Stimulated activated CD4-positive, alpha-beta T cell treated with anti-CD3 and anti-CD28 coated beads, Interleukin-4, amount 100 ng/mL, for 48 hours (primary cell): ENCODE data around the gene ISL2.
A peak's percentile ranks its signal among the peaks of the same experiment; 100 is the strongest.
"Not testable (repeated sequence)": the region's sequence is repeated elsewhere in the genome, so short reads cannot be mapped to it uniquely, and the experiment has no call there.

Experiments used
- DNase-seq, 2 donors: peaks; one replicate each; pipeline ENCODE4 v3.0.0-alpha.2; 2020; ENCODE audit warnings: low read depth in 2 of 2

The ISL2 gene

DNA sequence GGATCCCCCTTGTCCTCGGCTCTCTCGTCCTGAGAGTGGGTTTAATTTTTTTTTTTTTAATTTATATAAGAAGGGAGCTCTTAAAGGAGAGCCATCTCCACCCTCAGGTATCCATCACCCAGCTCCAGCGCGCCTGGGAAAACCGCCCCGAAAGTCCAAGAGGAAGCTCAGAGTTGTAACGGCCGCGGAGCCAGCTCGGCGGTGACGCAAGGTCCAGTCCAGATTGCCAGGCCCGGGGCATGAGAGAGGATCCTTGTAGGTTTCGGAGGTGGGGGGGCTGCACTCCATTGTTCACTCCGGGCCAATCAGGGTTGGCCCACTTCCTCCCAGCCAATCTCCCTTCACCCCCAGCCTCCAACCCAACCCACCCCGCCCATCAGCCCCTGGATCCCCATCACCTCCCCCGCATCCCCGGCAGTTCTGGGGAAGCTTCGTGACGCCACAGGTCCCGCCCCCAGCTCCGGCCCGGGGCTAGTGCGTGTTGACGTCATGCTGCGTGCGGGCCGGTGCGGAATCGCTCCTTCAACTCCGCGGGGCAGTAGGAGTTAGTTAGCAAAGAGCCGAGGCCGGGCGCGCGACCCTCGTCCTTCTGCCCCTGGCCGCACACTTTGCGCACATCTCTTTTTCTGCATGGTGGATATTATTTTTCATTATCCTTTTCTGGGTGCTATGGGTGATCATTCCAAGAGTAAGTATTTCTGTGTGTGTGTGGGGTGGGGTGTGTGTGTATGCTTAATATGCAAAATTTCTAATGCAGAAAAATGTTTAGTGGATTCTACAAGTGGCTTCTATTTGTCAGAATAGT, at the start of gene ISL2:
Gene ISL2, plus strand, starts transcription at position 520 of the 805 bp plus-strand sequence. Its CDS starts 111 bp downstream, at position 631.
- DNase-seq: peak; percentile 71 to 76

DNA sequence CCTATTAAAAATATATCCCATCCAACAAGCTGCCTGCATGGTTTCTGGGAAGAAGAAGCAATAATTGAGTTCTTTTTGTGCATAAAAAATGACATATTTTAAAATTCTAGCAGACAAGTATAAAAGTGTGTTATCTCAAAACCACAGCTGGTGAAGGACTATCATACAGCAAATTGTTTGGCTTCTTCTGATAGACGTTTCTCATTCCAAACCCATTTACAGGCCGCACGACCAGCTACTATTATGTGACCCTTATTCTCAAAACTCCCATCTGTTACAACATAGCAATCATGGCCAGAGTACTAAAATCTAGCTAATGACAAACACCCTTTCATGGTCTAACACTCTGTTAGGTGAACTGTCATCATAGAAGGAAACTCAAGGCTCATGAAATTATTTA, 47.0 kb upstream of the ISL2 start:
- no peak for DNase-seq

- no peak for DNase-seq
Measured at GRCh38 chr15:76293361-76293760, 43.2 kb upstream of the ISL2 start.

DNA sequence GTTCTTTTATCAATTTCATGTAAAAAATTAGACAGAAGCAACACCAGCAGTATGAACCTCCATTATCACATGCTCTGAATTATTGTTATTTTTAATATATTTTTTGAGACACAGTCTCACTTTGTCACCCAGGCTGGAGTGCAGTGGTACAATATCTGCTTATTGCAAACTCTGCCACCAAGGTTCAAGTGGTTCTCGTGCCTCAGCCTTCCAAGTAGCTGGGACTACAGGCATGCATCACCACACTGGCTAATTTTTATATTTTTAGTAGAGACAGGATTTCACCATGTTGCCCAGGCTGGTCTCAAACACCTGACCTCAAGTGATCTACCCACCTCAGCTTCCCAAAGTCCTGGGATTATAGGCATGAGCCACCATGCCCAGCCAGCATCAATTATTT, 42.1 kb upstream of the ISL2 start:
- DNase-seq: not testable (repeated sequence)

DNA sequence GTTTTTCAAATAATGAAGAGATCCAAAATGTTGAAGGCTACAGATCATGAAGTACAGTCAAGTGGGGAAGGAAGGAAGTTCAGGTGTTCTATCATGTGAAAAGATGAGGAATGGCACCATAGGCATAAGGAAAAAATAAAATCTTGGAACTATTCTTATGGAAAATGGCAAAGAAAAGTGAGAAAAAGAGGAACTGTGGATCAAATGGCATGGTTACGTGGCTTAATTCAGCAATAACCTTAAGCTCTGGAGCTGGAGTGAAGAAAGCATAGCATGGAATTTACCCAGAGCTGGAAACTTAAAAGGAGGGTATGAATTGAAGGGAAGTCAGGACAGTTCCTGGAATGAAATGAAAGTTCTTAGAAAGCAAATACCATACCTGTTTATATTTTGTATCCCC, 39.7 kb upstream of the ISL2 start:
- DNase-seq: no peak

GRCh38 chr15:76297951-76298350, 38.6 kb upstream of the ISL2 start:
- DNase-seq: not testable (repeated sequence)

GRCh38 chr15:76298986-76299385, 37.6 kb upstream of the ISL2 start:
- DNase-seq: no peak

- no peak for DNase-seq
Measured at GRCh38 chr15:76299786-76300185, 36.8 kb upstream of the ISL2 start.

GRCh38 chr15:76303909-76304308, 32.7 kb upstream of the ISL2 start:
- no peak for DNase-seq

DNA sequence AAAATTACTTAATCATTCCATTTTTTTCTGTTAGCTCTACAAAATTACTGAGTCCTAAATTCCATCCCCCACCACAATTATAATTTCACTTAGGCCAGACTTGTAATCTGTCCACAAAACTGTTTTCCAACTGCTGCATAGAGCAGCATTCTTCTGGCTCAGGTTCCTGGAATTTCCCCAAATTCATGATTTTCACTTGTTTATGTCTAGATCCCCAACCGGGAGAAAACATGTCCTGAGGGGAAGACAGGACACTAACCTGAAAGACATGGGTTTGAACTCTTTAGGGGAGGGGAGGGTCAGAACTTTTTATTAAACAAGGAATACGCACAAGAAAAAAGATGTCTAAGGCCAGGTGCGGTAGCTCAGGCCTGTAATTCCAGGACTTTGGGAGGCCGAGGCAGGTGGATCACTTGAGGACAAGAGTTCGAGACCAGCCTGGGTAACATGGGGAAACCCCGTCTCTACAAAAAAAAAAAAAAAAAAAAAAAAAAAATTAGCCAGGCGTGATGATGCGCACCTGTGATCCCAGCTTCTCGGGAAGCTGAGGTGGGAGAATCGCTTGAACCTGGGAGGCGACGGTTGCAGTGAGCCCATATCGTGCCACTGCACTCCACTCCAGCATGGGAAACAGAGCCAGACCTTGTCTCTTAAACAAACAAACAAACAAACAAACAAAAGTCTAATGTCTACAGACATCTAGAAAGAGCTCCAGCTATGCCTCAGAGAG, 26.8 kb upstream of the ISL2 start:
- DNase-seq: no peak

GRCh38 chr15:76310475-76311099, 26.0 kb upstream of the ISL2 start:
- DNase-seq: peak in 1 of 2 donors; percentile 18

DNA sequence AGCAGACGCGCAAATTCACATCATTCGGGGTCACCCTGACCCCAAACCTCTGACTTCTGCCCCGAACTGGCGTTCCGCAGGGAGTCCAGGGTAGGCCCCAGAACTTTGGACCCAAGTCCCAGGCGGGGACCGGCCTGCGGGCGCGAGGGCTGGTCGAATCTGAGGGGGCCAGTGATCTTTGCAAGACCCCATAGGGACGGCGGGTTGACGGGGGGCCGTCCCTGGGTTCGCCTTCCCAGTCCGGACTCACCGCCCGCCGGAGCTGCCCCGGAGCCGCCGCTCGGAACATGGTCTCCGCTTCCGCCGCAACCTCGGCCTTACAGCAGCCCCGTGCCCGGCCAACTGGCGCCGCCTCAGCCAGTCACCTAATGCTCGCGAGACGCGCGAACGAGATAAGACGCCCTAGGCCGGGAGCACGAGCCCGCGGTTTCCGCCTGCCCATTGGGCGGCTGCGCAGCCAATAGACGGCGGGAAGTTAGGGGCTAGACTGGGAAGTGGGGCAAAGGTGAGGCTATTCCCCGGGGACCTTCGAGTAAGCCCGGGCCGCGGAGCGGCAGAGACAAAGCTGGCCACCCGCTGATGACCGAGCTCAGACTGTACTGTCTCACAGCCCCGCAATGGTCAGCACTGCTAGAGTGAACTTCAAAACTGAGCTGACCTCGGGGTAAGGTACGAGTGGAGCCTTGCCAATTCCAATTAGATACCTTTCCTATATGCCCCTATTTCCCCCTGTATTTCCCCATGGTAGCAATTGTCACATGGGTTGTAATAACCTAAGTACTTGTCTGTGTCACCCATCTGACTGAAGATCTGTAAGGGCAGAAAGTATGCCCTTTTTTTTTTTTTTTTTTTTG, 25.2 kb upstream of the ISL2 start, which contains the start of gene ETFA:
Gene ETFA, minus strand, starts transcription at position 370 of the 854 bp plus-strand sequence. Its CDS starts 81 bp downstream, at position 289.
- DNase-seq: peak; percentile 91 to 94

DNA sequence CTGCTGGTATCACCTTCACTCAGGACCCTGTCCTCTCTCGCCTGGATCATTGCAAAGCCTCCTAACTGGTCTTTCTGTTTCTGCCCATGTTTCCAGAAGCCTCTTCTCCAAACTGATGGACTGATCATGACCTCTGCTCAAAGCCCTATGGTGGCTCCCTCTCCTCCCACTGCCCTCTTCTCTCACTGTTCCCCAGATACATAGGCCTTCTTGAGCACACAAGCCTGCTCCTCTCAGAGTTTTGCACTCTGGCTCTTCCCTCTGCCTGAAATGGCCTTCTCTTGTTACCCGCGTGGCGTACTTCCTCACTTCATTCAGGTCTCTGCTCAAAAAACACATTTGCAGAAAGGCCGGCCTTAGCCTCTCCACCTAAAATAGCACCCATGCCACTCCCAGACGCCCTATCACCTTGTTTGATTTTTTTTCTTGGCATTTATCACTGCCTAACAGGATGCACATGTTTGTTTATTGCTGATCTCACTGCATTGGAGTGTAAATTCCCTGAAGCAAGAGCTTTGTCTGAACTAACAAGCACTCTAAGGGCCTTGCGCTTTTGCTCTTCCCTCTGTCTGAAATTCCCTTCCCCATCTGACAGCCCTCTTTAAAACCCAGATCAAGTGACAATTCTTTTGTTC, 23.9 kb upstream of the ISL2 start:
- DNase-seq: no peak

DNA sequence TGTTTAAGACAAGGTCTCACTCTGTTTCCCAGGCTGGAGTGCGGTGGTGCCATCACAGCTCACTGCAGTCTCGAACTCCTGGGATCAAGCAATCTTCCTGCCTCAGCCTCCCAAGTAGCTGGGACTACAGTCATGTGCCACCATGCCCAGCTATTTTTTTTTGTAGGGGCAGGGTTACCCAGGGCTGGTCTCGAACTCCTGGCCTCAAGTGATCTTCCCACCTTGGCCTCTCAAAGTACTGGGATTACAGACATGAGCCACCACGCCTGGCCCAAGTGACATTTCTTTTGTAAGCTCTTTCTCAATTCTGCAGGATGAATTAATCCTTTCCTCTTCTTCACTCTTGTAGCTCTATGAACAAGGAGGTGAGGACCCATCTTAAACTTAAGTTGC, 23.4 kb upstream of the ISL2 start:
- DNase-seq: not testable (repeated sequence)

GRCh38 chr15:76313731-76314130, 22.8 kb upstream of the ISL2 start:
- no peak for DNase-seq

DNA sequence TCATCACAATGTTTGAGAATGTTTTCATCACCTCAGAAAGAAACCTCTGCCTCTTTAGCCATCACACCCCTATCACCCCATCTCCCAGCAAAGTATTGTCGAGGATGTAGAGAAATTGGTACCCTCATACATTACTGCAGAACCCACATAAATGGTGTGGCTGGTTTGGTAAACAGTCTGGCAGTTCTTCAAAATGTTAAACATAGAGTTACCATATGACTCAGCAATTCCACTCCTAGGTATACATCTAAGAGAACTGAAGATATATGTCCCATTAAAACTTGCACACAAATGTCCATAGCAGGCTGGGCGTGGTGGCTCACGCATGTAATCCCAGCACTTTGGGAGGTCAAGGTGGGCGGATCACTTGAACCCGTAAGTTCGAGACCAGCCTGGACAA, 16.6 kb upstream of the ISL2 start:
- DNase-seq: no peak

GRCh38 chr15:76321171-76321570, 15.4 kb upstream of the ISL2 start:
- no peak for DNase-seq

- DNase-seq: no peak
Measured at GRCh38 chr15:76321602-76322001, 15.0 kb upstream of the ISL2 start.

DNA sequence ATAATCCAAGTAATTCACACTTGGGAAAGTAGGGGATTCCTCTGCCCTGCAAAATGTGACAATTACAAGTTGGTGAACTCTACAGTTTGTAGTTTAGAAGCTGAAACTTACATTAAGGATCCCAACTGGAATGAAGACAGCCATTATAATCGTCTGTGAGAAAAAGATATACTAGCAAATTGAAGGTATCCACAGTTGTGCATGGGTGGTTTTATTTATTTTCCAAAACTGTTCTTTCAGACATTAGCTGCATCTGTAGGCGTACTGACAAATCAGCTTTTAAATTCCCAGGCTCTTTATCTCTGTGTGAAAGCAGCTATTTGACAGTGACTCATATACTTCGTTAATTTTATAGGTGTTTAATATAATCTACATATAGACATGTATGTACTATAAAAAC, 12.5 kb upstream of the ISL2 start:
- DNase-seq: no peak

DNA sequence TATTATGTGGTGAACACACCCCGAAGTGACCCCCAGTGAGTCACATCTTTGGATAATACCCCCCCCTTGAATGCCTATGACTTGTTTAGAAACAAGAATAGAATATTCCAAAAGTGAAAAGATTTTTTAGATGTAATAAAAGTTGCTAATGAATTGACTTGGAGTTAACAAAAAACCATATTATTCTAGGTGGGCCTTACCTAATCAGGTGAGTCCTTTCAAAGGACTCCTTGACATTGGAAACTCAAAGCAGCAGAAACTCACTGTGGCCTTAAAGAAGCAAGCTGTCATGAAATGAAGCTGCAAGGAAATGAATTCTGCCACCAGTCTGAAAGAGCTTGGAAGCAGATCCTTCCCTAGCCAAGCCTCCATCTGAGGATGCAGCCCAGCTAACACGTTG, 10.9 kb upstream of the ISL2 start:
- DNase-seq: no peak
